HPDE6-E6E7 (cell line): ENCODE data around the gene EXOC6B.

Experiments
- DNase-seq: peaks from one replicate; pipeline ENCODE4 v3.0.0; 2011; ENCODE audit warnings: missing footprints; ENCODE audit errors: extremely low spot score

EXOC6B gene

DNA sequence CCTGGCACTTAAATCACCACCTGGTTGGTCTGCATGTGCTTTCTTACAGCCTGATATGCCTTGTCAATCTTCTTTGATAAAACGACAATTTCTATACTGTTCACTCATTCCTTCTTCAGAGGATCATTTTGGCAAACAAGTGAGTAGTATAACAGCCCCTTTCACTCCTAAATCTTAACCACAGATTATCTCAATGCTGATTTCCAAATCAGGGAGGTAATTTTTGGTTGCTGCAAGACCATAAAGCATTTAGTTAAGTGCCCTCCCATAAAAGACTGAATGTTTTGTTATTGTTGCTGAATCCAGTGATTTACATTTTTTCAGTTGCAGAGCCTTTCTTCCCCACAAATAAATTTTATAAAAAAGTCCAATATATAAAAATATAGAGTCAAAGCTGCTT lies 549.0 kb downstream of the EXOC6B start:
- no peak for DNase-seq

DNA sequence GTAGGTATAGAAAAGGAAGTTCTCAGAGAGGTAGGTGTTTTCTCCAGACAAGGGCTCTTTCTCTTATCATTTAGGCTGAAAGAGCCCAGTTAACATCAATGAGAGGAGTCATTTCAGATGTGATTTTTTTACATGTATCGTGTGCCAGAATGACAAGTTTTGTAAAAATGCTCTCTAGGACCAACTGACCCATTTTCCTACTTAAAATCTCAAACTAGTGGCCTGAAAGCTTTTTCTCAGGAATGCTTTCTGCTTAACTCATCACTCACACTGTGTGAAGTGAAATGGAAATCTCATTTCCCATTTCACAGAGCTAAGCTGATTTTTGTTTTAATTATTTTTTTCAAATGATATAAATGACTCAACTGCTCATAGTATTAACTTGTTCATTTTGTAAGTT lies 549.5 kb downstream of the EXOC6B start:
- DNase-seq, result no peak

GRCh38 chr2:72275084-72275483 lies 550.7 kb downstream of the EXOC6B start:
- DNase-seq, result no peak

DNA sequence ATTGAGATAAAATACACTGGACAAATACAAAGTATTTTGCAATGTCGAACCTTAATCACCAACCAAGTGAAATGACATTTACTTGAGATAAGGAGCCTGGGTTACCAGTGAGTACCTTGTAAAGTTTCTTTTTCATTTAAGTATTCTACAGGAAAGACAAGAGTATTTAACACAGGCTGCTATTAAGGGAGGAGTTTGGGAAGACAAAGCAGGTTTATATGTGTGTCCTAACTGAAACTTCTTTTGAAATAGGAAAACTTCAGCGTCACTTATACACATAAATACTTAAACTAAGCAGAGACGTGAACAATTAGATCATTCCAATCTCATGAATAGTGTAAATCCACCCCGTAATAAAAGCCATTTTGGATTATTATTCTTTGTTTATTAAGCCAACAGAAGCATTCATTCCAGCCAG lies 551.4 kb downstream of the EXOC6B start:
- no peak for DNase-seq

- no peak for DNase-seq
Measured at GRCh38 chr2:72273384-72273783, 552.4 kb downstream of the EXOC6B start.

- no peak for DNase-seq
Measured at GRCh38 chr2:72271766-72272641, 553.8 kb downstream of the EXOC6B start.

DNA sequence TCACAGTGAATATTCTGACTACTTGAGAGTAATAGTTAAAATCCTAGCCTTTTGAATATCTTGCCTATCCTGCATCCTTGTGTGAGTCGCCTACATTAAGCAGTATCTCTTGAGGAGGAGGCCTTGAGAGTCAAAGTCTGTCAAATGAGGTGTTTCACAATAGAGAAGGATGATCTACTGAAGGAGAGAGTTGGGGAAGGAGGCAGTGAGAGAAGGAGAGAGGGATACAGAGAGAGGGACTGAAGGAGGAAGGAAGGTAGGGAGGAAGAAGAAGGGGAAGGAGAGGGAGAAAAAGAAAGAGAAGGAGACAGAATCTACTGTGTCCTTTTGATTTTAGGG lies 554.6 kb downstream of the EXOC6B start:
- no peak for DNase-seq

DNA sequence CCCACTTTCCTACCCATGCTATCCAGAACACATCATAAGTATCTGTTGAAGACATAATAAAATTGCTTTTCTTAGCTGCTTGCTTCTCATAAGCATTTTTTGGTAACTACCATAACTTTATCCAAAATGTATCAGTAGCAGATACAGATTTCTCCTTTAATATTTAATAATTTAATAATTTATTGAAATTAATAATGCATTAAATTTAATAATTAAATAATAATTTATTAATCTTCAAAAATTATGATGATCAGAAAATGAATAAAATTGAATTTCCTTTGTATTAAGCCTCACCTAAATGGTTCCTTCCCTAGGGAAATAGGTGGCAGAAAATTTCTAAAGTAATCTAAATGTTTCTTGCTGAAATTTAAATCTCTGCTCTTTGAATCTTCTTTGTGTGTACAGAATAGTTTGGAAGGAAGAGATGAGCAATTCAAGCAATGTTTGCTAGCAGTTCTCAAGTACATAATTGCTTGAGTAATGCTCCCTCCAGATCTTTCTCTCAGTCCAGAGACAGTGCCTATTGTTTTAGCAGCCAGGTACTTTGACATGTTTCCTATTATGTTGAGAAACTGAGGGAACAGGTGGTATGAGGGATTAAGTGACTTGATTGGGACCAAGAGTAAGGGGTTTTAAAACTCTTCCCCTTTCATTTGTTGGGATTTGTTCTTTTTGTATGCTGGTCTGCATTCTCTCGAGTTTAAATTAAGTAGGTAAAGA lies 555.1 kb downstream of the EXOC6B start:
- DNase-seq, result no peak

DNA sequence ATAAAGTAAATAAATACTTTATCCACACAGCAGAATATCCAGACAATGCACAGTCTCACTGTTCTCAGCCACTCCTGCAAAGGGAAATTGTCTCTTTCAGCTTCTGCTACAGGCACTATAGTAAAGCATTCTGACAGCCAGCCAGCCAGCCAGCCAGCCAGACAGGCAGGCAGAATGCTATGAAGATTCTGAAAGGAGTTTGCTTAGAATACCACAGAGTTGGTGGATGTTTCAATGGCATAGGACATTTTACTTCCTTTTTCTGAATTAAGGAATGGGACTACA lies 562.1 kb downstream of the EXOC6B start:
- no peak for DNase-seq

DNA sequence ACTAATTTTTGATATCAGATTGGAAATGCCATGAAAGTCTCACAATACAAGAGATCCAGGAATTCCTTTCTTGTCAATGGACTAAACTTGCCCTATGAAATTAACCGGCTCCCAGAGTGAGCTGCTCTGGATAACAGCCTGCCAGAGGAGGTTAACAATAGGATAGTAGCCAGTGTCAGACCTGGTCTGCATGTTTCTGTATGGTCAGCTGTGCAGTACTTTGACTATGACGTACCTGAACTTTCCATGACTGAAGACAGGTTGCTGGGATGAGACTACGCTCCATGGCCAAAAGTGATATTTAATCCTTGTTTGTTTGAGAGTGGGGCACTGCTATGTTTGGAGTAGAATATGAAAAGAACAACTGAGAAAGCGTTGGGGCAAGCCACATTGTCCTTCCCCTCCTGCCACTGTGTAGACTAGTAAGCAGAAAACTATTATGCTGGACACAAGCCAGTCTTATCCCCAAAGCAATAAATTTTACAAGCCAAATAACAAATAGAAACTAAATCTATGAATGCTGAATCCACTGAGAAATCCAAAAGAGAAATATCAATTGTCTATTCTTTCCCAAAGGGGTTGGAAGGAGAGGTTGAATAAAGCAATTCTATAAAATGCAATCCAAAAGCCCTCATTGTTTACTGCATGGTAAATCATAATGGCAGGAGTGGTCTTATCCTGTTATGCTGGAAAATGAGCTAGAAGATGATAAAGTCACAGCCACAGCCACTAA lies 562.6 kb downstream of the EXOC6B start:
- DNase-seq, result no peak

- DNase-seq, result no peak
Measured at GRCh38 chr2:72261076-72261475, 564.8 kb downstream of the EXOC6B start.

- no peak for DNase-seq
Measured at GRCh38 chr2:72255540-72255939, 570.3 kb downstream of the EXOC6B start.

- no peak for DNase-seq
Measured at GRCh38 chr2:72254831-72255451, 570.9 kb downstream of the EXOC6B start.

- no peak for DNase-seq
Measured at GRCh38 chr2:72238311-72238710, 587.5 kb downstream of the EXOC6B start.

GRCh38 chr2:72237549-72237948 lies 588.3 kb downstream of the EXOC6B start:
- no peak for DNase-seq

DNA sequence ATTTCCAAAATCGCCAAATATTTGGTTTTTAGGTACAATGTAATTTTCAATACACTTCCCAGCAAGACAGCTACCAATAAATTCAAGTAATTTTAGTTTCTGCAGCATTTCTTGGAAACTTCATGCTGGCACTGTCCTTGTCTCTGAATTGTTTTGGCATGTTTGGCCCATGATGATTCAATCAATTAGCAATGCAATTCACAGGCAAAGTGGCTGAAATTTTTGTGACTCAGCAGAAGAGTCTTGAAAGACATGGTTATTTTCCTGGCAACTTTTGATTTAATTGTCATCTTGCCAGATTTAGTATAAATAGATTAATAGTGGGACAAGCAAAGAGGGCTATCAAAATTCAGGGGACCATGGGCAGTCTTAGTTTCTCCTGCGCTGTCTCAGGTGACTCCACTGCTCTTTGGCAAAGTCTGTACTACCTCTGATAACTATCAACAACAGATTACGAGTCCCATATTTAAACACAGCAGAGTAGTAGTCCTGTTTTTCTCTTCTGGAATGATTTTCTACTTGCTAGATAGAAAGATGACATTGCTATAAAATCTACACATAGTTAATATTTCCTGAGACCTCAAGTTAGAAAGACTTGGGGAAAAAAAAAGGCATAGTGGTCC lies 589.3 kb downstream of the EXOC6B start:
- peak; percentile 43 for DNase-seq

DNA sequence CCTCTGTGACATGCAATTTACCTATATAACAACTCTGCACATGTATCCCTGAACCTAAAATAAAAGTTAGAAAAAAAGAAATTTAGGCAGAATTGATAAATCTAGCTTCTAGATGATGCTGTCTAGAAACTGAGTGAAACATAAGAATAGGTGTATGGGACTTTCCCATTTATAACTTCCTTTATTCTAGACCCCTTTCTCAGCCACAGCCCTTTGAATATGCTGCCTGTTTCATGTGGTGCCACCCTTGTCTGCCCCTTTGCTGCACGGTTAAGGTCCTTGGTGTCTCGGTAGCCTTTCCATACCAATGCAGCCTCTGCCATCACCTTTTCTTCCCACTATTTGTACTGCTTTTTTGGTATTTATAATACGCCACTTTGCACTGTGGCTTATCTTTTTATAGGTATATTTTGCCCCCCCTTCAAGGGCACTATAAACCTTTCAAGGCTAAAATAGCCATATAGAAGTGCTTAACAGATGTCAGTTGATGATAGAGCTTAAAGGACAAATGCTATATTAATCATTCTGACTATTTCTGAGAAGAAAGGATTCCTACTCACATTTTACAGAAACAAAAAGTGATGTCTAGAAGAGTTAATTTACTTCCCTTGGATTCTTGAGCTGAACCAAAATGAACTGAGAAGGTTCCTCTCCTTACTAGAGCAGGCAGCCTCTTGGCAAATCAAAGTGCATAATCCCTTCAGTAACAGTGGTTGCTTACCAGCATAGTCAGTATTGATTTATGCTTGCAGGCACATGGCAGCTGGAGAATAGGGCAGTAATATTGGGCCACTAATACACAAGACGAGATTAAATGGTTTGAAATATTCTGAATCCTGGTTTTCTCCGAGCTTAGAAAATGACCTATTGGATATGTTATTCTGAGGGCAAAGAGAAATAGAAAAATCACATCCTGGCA lies 590.1 kb downstream of the EXOC6B start:
- DNase-seq, result no peak

DNA sequence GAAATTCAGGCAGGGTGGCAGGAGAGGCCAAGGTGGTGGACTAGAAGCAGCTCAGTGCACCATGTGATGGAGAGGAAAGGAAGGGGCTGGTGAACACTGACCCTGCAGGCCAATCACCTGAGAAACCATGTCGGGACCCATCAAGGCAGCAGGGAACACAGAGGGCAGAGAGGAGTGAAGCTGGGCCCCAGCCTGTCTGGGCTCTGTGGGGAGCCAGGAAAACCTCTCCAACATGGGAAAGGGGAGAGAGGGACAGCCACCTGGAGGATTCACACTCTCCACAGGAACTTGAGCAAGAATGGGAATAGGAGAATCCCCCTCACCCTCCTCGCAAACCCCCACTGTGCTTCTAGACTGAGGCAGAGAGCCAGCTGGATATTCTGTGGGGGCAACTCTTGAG lies 592.6 kb downstream of the EXOC6B start:
- no peak for DNase-seq

DNA sequence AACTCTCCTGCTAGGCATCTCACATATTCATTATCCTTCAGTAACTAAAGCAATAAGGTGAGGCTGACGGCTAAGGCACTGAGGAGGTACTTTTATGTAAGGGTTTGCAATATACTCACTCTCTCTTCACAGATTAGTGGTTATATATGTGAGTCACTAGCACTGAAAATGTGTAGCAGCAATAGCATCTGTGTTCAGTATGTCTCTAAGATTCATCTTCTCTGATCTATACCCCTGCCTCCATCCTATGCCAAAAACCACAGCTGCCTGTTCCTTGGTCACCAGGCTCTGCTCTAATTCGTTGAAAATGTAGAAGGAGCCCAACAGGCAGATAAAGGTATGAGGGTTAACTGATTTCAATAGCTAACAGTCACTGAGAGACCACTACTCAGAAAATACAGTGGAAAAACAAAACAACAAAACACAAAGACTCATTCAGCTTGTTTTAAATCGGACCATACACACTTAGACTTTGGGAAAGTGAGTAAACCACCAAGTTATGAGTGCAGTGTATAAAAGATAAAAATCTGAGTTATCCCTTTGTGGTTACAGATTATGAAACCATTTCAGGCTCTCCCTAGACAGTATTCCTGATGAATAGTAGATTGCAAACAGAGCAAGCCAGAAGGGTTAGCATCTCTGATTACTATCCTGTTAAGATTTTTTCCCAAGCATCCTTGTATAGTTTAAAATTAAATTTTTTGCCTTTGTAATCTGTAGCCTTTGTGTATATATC lies 602.8 kb downstream of the EXOC6B start:
- DNase-seq, result no peak

DNA sequence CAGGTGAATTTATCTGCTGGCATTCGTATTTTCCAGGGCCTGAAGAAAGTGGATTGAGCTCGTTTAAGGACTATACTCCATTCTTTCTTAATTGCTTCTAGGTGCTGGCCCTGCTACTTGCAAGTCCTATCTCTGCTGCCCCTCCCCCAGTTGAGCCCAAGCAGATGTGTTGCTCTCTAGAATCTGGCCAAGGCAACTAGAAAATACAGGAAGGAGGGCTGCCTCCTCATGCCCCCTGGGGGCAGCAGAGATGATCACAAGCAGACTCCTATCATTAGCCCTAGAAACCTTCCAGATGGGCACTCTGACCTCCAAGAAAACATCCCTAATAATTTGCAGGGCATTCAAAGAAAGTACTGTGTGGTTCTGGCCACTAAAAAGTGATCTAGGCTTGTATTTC lies 605.7 kb downstream of the EXOC6B start:
- DNase-seq, result no peak
